GM21529 (cell line): ENCODE measurements around the gene RFFL.

Experiments
- ATAC-seq: cut with Tn5 transposase; IDR thresholded peaks from one replicate; pipeline ENCODE4 v1.9.1; 2021; ENCODE audit not compliant: unreplicated experiment

The RFFL gene

GRCh38 chr17:35082073-35082657, 18.7 kb upstream of the RFFL start:
- no peak for ATAC-seq

GRCh38 chr17:35081638-35082037, 18.1 kb upstream of the RFFL start:
- no peak for ATAC-seq

DNA sequence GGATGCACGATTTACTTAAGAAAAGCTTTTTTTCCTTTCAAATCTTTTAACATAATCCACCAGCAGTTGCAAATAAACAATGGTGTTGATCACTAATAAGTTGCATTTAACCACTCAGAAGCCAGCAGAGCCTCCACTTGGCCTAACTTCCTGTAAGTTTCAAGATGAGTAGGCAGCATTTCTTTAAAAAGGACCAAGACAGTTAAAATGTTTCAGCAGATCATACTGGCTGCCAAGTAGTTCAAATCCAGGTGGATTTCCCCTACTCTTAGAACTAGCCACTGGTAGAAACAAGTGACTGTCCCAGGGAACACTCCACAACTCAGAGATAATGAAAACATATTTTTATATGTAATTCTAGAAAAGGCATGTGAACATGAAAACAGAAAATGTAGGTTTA, 17.0 kb upstream of the RFFL start:
- peak; percentile 73 for ATAC-seq

DNA sequence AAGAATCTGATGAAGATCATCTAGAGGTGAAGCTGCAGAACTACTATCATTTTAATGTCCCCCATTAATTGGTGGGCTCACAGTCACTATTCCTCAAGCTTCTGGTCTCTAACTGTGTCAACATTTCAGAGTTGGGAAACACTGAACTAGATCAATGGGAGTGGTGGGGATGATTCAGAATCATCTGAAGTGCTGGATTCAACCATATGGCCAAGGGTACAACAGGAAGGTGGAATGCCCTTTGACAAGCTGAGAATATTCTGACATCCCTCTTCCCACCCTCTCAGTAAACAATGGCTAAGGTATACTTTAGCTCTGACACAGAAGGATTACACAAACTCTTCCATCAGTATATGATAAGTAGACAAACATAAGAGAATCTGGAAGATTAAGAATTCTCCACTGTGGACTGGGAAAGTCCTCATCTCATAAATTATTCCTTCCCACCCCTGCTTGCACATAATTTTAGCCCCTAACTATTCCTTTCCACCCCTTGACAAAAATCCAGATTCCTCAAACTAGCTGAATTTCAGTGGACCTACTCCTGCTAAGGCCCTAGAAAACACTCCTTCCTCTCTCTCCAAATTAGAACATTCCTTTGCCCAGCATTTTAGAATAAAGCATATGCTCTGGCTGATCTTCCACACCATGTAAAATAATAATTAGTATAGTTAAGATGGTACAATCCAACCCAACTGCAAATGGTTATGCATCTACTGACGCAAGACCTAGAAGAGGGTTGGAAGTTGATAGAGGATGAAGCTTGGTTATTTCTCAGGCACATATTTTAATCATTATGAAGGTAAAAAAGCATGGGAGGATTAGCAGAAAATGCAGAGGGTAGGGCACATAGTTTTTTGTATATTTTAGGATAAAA, 16.3 kb upstream of the RFFL start:
- no peak for ATAC-seq

DNA sequence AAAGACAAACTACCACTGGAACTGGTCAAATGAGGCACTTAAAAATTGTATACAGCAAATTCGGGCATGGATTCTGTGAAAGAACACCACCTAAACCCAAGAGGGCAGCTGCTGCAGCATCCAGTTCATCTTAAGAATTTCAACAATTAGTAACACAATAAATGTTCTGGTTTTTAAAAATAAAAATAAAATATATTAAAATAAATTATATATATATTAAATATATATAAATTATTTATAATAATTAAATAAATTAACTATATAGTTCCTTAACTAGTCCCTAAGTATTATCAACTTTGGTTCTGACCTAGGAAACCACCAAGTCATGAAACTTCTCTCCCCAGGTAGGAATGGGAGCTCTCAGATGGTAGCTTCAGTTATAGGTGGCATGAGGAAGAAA, 13.4 kb upstream of the RFFL start:
- no peak for ATAC-seq

GRCh38 chr17:35074711-35075707, 11.5 kb upstream of the RFFL start:
- no peak for ATAC-seq

- ATAC-seq = no peak
Measured at GRCh38 chr17:35073991-35074627, 10.6 kb upstream of the RFFL start.

DNA sequence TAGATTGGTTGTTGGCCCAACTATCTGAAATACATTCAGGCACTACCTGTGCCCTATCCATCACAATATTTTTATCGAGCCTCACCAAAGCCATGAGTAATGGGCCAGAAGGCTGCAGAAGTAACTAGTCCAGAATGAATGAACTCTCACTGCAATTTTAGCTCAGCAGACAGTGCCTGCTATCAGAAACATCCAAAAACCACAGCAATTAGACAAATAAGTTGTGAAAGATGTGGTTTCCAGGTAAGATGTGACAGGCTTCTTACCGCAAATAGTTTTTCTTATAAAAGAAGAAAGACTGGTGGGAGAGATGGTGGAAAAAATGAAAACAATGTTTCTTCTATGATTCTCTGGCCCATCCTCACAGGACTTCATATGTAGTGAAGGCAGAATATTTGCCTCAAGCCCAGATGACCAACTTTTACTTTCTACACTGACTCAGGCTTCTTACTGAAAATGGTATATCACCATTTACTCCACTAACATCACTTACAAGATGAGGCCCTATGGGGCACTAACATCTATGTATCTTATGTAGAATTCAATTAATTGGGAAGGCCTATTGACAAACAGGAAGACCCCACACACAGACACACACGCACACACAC, 9.8 kb upstream of the RFFL start:
- ATAC-seq = no peak

GRCh38 chr17:35069311-35069710, 5.8 kb upstream of the RFFL start:
- no peak for ATAC-seq

DNA sequence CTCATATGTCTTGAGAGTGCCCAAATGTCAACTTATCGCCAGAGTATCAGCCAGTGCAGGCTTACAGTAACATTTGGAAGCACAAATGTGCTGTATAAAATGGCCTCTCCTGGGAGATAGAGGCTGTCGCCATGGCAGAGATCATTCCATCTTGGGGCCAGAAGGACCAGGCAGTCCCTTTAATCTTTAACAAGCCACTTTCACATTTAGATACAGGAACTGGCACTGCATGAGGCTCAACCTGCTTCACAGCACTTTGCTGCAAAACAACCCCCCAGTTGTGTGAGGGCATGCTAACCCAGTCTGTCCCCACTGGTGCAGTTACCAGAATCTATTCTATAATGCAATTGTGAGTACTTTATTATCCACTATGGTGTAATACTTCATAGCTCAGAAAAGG, 4.7 kb upstream of the RFFL start:
- no peak for ATAC-seq

GRCh38 chr17:35065880-35066279, 2.4 kb upstream of the RFFL start:
- no peak for ATAC-seq

DNA sequence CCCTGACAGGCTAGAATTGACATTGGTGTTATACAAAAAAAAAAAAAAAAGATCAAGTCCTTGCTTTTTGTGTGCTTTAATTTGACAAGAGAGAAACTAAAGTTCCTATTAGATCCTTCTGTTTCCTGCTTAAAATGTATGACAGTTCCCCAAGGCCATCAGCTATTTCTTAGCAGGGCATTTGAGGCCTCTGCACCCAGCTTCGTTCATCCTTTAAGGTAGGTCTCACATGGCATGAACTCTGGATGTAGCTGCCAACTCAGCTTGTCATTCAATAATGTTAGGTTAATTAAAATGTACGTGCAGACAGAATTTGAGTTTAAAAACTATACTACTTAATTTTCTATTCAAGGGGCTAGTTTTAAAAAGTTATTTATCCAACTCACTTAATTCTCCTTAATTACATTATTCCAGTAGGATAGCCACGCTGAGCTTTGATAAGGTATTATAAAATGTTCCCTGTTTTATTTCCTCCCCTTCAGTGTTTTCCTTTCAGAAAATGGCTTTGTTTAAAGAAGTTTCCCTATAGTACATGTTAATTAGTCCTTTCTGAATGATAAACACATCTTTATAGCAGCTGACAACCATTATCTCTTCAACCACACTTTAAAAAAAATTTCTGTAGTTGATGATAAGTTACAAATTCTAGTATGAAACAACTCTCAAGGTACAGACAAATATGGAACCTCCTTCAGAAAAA, 1.2 kb upstream of the RFFL start:
- ATAC-seq = no peak

- no peak for ATAC-seq
Measured at GRCh38 chr17:35062308-35062707, 1.2 kb downstream of the RFFL start.

- no peak for ATAC-seq
Measured at GRCh38 chr17:35057332-35057915, 6.1 kb downstream of the RFFL start.

DNA sequence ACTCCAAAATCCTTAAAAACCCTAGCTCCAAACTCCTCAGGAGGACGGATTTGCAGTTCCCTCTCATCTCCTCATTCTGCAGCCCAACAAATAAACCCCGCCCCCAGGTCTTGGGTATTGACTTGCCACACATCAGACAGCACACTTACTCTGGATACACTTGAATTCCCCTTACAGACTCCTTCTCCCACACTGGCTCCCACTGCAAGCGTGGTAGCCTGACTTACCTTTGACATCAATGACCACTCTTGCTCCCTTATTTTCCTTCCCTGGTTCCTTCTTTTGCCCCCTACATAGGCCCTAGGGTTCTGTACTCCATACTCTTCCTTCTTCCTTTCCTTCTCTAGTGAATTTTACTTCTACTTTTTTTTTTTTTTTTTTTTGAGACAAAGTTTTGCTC, 7.5 kb downstream of the RFFL start:
- ATAC-seq = no peak

- no peak for ATAC-seq
Measured at GRCh38 chr17:35053204-35053603, 10.3 kb downstream of the RFFL start.

GRCh38 chr17:35052780-35053179, 10.7 kb downstream of the RFFL start:
- no peak for ATAC-seq

DNA sequence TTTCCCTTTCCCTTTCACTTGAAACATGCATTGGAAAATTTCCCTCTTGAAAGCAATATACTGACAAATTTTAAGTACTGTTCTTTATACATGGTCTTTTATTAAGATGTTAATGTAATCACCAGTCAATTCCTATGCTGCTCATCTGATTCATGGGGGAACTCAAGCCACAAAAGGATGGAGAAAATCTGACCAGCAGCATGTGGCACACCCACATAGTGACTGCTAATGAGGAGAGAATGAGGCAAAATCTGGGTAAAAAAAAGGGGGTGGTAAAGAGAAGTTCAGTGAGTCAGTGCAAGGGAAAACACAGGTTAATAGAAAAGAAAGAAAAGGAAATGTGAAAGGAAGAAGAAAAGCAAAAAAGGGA, 11.3 kb downstream of the RFFL start:
- ATAC-seq = no peak

- no peak for ATAC-seq
Measured at GRCh38 chr17:35051579-35052240, 11.8 kb downstream of the RFFL start.
